GM23248 (cell line): ENCODE data around the gene VPS4A.

Experiments used
- EZH2 ChIP-seq: fragments of 200-600 bp; sonication (generic); IDR thresholded peaks from 2 replicates; pipeline ENCODE4 v1.6.1; 2018; ENCODE audit warnings: antibody characterized with exemption, mild to moderate bottlenecking; ENCODE audit not compliant: insufficient read depth, poor library complexity, severe bottlenecking
- EZH2phosphoT487 ChIP-seq: fragments of 200-600 bp; sonication (generic); IDR thresholded peaks from 2 replicates; pipeline ENCODE4 v1.6.1; 2018; ENCODE audit warnings: antibody characterized with exemption, moderate library complexity, mild to moderate bottlenecking, low read depth; ENCODE audit not compliant: insufficient read depth

DNA sequence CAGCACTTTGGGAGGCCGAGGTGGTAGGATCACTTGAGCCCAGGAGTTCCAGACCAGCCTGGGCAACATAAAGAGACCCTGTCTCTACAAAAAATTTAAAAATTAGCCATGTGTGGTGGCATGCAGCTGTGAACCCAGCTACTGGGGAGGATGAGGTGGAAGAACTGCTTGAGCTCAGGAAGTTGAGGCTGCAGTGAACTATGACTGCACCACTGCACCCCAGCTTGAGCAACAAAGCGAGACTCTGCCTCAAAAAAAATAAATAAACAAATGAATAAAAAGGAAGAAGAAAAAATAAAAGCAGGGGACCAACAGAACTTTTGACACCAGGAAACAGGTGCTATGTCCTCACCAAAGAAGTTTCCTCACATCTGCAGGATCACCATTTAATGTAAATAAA, 60.4 kb downstream of the VPS4A start:
- TF ChIP-seq EZH2phosphoT487 (no peak), EZH2 (no peak)
